Kasumi-1 (cell line): ENCODE results near the gene DMAC1.

Source experiments
- DNase-seq, 2 experiments: peaks; one replicate each; lab custom pipeline; 2025; lab: John Stamatoyannopoulos, UW

The DMAC1 gene

GRCh38 chr9:7782400-7783120 lies 17.0 kb downstream of the DMAC1 start:
- DNase-seq = peak in 1 of 2 experiments; percentile 1

DNA sequence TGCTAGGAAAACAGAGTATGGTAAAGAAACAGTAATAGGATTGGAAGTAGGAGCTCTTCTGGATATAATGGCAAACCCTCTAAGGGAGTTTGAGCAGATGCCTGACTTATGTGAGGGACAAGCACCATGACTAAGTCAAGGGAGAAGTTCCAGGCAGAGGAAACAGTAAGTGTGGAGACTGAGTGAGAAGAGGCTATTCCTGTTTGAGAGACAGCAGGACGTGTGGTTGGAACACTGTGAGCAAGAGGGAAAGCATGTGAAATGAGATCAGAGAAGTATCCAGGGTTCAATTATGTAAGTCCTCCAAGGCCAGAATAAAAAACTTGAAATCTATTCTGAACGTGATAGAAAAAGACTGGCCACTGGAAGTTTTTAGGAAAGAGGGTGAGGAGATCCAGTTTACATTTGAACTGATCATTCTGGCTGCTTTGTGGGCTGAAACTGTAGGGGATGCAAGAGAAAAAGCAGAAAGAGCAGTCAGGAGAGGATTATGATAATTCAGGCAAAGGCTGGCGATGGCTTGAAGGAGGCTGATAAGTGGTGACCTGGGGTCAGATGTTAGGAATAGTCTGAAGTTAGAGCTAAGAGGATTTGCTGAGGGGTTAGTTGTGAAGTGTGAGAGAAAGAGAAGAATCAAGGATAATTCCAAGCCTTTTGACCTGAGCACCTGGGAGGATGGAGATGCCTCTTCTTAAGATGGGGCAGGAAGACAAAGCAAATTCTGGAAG lies 19.2 kb downstream of the DMAC1 start:
- no peak for DNase-seq

DNA sequence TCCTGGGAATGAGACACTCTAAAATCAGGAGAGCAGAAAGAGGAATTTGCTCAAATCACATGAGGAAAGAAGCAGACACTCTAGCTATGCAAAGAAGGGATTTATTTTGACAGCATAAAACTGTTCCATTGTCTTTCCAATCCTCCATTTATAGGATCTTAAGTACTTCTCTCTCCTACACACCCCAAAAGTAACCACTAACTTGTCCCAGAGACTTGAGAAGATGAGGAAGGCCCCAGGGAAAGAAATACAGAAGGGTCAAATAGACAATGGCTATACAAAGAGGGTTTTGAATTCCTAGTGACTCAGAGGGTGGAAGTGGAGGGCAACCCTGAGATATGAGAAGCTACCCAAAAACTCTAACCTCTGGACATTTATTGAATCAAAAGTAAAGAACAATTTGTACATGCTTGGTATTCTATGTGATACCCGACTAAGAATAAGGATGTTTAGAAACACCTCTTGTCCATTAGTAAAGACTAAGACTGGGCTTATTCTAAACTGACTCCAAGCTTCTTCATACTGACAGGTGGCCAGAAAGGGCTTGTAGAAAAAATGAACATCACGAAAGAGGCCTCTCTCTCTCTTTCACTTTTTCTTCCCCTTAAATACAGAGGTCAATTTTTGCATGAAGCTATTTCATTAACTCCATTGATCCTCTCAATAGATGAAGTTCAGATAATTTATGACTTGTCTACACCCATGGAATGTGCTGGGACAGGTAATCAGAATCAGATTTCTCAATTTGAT lies 20.6 kb downstream of the DMAC1 start:
- no peak for DNase-seq

GRCh38 chr9:7777771-7778170 lies 21.8 kb downstream of the DMAC1 start:
- no peak for DNase-seq

DNA sequence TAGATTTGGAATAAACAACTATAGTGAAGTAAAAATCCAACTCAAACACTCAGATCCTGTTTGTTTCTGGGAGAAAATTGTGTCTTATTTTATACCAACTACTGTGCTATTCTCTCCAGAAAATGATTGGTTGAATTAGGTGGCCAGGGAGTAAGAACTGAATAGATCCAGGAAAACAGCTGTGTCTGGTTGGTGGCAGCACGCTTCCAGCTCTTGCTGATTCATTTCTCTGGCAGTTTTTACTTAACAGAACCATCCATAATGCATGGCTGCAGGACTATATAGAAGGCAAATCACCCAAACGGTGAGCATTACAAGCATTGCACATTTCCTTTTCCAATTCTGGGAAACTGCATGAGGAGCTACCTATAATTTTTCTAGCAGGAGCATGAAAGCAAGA lies 29.5 kb downstream of the DMAC1 start:
- DNase-seq = no peak

DNA sequence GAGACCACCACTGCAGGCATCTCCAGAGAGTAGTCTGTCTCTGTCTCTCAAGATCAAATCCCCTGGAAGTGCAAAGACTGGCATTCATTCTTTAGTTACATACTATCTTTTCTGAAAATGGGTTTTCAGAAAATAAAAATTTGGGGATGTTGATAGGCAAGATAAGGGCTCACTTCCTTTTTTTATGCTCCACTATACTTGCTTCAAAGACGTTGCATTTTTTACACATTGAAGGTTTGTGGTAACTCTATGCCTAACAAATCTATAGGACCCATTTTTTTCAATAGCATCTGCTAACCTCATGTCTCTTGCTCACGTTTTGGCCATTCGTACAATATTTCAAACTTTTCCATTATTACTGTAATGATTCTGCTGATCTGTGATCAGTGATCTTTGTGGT lies 37.0 kb downstream of the DMAC1 start:
- DNase-seq = no peak

- no peak for DNase-seq
These were observed 39.6 kb downstream of the DMAC1 start for GRCh38 chr9:7760014-7760415.

- DNase-seq = no peak
These were observed 43.5 kb downstream of the DMAC1 start for GRCh38 chr9:7756088-7756487.

- no peak for DNase-seq
These were observed 47.1 kb downstream of the DMAC1 start for GRCh38 chr9:7752481-7752880.
